HK-2 (cell line): Measurements from ENCODE around the gene CST8.
"Not testable (repeated sequence)": the region's sequence is repeated elsewhere in the genome, so short reads cannot be mapped to it uniquely, and the experiment has no call there.

ENCODE experiments used
- DNase-seq: peaks from one replicate; pipeline ENCODE4 v3.0.0-alpha.2; 2018; ENCODE audit not compliant: unreplicated experiment

Gene CST8, protein sequence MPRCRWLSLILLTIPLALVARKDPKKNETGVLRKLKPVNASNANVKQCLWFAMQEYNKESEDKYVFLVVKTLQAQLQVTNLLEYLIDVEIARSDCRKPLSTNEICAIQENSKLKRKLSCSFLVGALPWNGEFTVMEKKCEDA

DNA sequence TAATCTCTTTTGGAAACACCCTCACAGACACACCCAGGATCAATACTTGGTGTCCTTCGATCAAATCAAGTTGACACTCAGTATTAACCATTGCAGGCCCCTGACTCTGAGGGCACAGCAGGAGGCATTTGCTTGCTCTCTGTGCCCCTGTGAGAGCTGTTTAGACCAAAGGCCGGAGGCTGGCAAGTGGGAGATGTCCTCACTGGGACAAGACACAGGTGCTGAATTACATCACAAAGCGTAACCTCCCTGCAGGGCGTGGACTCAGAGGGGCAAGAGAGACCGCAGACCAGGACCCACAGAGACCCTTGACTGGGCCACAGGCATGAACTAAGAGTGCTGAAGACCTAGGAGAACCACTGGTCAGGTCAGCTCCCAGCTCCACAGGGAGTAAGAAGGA lies at the start of gene CST8:
Gene CST8 (plus strand): TSS at position 301 of the 400 bp plus-strand sequence. CDS start 551 bp downstream, outside the sequence.
- DNase-seq, result no peak

DNA sequence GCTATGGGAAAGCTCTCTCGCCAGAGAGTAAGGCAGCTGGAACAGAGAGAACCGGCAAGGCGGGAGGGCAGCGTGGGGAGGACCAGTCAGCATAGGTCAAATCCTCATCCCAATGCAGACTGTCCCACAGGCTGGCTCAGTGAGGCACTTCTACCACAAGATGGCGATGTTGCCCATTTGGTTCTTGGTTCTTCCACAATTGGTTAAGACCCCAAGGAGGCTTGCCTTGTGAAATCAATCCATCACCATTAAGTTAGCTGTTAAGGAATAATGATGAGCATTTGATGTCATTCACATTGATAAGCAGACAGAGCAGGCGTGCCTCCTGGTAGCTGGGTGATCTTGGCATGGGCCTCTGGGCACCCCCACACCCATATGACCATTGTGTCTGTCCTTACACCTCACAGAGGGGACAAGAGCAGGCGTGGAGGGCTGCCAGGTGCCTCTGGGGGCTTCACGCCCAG lies 49.0 kb upstream of the CST8 start:
- DNase-seq, result peak; percentile 72

DNA sequence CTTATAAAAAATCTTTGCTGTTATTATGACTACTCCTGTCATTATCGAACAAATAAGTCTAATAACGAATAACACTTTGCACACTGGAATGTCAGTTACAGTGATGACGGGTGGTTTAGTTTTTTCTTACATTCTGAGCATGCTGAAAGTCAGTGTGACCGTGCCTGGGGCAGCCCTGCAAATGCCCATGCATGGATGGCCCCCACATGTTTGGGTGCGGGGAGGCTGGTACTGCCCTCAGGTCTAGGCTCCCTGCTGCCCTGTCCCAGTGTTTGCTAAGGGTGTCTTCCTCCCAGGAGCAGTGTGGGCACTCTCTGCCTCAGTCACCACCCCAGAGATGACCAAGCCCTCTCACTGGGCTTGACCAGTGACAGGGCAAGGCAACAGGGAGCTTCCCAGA lies 48.5 kb upstream of the CST8 start:
- DNase-seq, result no peak

DNA sequence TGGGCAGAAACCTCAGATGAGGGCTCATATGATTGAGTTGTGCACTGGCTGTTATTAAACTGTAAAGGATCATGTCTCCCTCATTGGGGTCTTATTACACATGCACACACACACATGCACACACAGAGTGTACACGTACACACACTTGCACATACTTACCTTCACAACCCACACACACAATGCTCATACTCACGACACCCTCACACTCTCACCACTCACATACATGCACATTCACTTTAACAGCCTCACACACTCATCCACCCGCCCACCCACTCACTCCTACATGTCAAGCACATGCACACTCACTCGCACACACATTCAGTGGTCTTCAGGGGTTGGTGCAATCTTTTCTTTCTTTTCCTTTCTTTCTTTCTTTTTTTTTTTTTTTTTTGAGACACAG lies 46.1 kb upstream of the CST8 start:
- DNase-seq, result no peak

DNA sequence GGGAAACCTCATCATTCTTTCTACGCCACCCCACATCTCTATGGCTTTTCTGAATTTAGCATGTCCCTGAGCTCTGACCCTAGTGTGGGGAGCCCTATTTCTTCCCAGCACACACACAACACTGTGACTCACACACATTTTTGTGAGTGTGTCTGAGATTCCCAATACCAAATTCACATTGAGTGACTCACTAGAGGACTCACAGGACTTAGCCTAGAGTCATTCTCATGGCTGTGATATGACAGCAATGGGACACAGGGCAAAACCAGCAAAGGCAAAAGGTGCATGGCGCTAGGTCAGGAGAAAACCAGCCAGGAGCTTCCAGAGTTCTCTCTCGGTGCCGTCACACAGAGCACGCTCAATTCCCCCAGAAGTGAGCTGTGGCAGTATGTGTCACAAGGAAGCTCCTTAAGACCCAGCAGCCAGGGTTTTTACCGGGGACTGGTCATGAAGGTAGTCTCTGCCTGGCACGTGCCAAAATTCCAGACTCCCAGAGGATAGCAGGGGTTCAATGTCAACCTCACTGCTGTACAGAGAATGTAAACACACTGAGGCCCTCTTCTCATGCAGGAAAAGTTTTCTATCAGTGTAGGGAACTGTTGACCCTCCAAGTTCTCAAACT lies 45.2 kb upstream of the CST8 start:
- DNase-seq, result peak; percentile 30

DNA sequence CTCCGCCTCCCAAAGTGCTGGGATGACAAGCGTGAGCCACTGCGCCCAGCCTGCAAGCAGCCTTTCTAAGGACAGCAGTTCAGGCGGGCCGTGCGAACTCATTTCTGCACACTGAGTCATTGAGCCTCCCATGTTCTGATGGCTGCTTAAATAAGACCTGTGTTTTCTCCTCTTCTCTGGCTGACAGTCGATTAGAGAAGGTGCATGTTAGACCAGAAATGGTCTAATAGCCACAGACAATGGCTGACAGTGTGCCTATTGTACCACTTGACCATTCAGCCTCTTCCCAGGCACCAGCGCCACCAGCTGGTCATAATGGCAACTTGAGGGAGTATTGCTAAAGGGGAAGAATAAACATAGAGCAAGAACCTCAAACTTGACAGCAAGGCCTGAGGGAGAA lies 44.4 kb upstream of the CST8 start:
- DNase-seq, result no peak

DNA sequence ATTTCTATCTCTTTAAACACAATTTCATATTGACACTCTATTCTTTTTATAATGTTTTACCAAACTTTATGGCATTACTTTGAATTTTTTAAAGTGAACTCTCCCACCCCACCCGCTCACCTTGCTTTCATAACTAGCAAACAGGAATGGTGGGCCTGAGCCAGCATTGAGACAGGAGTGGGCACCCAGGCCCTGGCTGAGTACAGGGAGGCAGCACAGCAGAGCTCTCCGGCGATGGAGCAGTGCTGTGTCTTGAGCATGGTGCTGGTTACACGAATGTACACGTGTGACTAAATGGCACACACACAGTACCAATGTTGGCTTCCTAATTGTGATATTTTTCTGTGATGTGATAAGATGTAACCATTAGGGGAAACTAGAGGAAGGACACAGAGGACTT lies 42.8 kb upstream of the CST8 start:
- DNase-seq, result no peak

DNA sequence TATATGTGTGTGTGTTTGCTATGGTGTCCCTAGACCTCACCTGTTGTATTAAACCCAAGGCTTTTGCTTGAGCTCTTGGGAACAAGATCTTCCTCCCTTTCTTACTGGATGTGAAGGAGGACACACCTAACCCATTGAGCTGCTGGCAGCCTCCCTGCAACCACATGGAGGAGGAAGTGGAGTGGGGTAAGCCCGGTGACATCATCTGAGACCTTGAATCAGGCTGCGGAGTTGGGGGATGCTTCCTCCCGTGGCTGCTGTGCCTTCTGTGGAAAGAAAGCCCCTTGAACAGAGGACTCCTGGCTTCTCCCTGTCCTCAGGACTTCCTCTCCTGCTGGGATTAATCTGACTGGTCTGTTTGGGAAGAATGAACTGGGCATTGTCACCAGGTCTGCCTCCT lies 41.5 kb upstream of the CST8 start:
- DNase-seq, result no peak

DNA sequence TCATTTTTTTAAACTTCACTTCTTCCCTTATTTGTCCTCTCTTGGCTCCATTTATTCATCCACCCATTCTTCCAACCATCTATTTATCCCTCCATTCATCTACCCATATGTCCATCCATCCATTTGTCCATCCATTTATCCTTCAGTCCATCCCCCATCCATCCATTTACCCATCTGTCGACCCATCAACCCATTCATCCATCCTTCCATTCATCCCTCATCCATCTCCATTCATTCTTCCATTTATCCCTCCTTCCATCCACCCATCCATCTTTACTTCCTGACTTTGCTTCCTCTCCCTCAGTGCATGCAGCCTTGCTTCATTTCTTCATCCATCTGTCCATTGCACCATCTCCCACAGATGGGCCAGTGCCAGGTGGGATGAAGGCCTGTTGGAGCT lies 40.0 kb upstream of the CST8 start:
- DNase-seq, result no peak

DNA sequence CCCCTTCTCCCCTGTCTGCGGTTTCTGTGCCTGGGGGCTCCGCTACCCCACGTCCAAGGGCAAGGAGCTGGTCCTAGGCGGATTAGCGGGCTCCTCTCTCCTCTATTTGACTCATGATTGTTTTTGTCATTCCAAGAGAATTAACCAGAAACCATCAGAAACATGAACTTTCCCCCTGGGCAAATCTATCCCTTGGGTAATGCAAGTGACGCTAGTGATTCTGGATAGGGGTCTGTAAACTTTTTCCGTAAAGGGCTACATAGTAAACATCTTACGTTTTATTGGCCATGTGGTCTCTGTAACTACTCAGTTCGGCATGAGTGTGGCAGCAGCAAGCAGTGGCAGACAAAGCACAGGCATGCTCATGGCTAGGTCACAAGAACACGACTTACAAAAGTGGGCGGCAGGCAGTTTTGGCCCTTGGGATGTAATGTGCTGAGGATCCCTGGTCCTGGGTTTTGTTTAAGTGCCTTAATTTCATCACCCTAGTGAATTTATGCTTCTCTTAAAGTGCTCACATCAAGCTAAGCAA lies 38.9 kb upstream of the CST8 start:
- DNase-seq, result no peak

DNA sequence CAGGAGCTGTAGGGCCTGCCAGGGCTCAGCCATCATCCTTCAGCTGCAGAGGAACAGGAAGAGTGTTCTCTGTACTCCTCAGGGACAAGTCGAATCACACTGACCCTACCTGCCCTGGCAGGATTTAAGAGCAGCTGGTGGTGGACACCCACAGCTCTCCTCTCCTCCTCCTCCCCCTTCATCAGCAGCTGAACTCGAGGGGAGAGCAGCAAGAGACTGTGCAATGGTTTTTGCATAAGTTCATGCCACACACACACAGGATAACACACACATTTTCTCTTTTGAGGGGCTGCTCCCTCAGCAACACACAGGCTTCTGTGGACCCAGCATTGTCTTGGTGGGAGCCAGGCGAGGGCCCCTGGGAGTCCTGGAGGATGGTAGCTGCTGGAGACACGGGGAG lies 38.1 kb upstream of the CST8 start, which contains the start of gene CST11:
Gene CST11 (minus strand): TSS at position 101 of the 400 bp plus-strand sequence. CDS start 65 bp downstream, at position 36.
- no peak for DNase-seq

DNA sequence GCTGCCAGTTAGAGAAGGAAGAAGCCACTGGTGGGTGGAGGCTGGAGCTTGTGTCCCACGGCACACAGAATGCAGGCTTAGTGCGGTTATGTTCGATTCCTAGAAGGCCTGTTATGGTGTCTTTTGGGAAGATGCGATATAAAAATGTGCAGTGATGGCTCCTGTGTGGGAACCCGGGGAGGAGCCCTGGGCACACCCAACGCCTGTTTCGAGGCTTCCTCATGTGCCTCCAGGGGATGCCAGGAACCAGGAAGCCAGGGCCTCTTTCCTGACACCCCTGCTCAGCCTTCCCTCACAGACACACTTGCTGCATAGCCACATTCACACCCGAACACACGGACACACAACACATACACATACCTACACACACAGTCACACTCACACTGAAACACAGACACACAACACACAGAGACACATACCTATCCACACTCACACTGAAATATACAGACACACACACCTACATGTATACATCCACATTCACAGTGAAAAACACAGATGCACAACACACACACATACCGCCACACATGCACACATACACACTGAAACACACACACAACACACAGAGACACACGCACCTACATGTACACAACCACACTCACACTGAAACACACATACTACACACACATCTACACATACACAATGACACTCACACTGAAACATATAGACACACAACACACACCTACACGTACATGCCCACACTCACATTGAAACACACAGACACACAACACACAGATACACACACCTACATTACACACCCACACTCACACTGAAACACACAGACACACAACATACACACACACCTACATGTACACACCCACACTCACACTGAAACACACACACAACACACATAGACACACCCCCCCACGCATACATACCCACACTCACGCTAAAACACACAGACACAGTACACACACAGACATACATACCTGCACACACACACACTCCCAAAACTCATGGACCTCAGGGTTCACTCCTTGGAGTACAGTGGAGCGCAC lies 37.1 kb upstream of the CST8 start:
- DNase-seq, result no peak

DNA sequence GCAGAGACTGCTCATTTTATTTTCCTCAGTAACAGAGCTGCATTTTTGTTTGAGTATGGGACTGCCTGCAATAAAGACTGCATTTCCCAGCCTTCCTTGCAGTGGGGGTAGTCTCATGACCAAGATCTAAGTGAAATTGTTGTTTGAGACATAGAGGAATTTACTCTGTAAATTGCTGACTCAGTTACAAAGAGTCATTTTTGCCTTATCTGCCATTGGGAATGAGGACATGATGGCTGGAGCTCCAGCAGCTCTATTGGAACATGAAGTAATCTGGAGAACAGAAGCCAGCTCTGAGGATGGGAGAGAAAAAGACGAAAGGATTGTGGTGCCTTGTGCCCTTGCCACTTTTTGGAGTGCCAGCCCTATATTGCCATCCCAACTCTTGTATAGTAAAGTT lies 36.1 kb upstream of the CST8 start:
- DNase-seq, result no peak

DNA sequence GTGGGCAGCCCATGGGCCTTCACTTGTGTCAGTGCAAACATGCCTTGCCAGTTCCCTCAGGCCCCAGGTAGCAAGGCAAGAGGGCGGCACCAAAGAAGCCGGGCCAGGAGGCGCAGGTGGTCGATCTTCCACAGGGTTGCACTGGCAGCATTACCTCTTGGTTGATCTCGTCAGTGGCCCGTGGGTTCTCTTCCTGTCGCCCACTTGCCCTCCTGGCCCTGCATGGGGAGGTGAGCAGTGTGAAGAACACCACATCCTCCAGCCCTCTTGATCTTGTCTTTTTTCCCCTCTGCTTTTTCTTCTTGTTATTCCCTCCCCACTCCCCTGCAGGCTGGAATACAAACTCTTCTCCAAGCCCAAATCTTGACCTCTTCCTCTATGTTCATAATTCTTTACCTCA lies 35.3 kb upstream of the CST8 start:
- DNase-seq, result no peak

DNA sequence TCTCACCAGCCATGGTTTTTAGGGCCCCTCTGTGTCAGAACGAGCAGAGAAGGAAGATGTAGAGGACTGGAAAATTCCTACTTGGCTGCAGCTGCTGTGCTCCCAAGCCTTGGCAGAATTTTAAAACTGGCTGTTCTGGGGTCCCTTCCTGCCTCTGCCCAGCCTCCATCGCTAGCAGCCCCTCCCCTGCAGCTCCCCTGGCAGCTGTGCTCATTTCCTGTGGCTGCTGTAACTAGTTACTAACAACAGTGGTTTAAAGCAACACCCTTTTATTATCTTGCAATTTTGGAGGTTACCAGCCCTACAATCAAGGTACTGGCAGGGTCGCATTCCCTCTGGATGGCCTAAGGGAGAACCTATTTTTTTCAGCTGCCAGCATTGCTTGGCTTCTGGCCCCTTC lies 34.5 kb upstream of the CST8 start:
- no peak for DNase-seq

DNA sequence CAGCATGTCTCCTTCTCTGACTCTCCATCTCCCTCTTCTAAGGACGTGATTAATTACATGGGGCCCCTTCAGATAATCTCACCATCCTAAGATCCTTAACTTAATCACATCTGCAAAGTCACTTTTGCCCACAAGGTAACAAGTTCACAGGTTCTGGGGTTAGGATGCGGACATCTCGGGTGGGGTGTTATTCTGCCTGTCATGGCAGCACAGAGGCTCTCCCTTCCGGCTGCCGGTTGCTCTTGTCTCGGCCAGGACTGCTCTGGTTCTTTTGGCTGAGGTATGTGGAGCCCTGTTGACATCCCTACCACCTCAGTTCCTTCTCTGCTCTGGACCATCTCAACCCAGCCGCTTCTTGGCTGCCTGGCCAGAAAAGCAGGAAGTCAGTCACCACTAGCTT lies 34.0 kb upstream of the CST8 start:
- DNase-seq, result no peak

DNA sequence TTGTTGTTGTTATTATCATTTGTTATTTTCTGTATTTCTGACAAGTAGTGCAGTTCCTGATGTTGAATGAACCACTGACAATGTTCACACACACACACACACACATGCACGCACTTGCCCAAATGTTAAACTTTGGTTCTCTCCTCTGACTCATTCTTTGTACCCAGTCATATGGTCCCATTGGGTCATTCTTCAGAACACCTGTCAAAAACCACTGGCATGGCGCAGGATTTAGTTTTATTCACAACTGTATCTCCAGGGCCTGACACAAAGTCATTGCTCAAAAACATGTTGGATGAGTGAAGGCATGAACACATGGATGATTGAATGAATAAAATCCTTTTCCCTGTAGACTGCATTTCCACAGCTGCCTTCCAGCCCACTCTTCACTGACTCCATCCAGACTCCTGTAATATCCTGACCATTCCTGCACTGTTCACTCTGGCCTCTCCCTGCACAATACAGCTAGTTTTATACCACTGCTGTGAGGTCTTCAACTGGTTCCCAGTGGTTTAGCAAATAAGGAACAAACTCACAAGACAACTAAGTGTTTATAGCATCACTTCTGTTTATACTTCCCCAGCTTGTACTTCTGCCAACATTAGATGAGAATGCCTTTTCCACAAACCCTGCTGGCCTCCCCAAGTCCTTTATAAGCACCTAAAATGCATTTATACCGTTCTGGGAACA lies 31.3 kb upstream of the CST8 start:
- DNase-seq, result no peak

DNA sequence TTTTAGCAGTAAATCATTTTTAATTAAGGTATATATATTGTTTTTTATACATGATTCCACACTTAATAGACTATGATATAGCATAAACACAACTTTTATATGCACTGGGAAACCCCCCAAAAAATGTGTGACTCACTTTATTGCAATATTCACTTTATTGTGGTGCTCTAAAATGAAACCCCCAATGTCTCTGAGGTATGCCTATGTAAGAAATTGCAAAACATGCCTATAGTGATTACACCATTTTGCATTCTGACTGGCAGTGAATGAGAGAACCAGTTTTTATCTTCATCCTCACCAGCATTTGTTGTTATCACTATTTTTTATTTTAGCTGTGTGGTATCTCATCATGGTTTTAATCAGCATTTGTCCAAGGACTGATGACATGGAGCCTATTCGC lies 29.7 kb upstream of the CST8 start:
- DNase-seq, result no peak

DNA sequence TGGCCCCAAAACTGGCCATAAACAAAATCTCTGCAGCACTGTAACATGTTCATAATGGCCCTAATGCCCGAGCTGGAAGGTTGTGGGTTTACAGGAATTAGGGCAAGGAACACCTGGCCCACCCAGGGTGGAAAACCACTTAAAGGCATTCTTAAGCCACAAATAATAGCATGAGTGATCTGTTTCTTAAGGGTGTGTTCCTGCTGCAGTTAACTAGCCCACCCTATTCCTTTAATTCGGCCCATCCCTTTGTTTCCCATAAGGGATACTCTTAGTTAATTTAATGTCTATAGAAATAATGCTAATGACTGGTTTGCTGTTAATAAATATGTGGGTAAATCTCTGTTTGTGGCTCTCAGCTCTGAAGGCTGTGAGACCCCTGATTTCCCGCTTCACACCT lies 24.0 kb upstream of the CST8 start:
- not testable (repeated sequence) for DNase-seq

DNA sequence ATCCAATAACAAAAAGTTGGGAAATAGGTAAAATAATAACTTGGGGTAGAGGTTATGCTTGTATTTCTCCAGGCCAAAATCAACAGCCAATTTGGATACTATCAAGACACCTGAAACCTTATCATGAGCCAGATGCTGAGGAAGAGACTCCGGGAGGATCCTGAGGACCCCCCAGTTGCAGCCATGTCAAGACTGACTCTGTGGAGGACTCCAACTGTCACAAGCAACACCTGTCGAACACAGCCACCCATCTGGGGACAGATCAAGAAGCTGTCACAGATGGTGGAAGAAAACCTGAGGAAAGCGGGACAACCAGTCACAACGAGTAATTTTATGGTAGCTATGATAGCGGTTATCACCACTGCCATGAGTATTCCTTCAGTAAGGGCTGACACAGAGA lies 18.6 kb upstream of the CST8 start:
- not testable (repeated sequence) for DNase-seq

DNA sequence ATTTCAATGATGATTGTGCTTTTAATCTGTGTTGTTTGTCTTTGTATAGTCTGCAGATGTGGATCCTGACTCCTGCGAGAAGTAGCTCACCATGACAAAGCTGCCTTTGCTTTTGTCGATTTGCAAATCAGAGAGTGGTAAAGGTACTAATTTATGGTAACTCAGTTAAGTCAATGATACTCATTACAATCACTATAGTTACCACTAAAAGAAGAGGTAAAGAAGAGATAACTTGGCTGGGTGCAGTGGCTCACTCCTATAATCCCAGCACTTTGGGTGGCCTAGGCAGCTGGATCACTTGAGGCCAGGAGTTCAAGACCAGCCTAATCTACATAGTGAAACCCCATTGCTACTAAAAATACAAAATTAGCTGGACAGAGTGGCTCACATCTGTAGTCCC lies 17.6 kb upstream of the CST8 start:
- DNase-seq, result not testable (repeated sequence)

DNA sequence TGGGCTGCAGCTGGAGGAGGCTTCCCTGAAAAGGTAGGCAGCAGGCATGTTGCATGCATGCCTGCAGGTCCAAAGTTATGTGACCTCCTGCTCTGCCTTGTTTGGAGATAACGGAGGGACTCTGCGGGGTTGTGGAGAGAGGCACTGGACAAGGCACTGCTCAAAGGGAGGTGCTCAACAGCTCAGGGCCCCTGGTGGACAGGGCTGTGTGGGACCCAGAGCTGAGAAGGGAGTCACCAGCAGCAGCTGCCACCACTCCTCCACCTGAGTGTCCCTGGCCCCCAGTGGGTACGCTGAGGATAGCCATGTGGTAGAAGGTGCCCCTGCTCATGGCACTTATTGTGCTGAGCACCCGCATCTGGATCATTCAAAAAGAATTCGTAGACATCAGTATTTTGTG lies 15.5 kb upstream of the CST8 start:
- DNase-seq, result no peak
